ENCODE results near the gene MYOM1. TPM values are rescaled to one million over a fixed set of nuclear protein-coding genes. Genes with fewer than 3 reads are reported as not detected.

Gene MYOM1
- total and polyA plus RNA-seq, 4 donors, result 15.8 to 63.8 (median 26.4) TPM

DNA sequence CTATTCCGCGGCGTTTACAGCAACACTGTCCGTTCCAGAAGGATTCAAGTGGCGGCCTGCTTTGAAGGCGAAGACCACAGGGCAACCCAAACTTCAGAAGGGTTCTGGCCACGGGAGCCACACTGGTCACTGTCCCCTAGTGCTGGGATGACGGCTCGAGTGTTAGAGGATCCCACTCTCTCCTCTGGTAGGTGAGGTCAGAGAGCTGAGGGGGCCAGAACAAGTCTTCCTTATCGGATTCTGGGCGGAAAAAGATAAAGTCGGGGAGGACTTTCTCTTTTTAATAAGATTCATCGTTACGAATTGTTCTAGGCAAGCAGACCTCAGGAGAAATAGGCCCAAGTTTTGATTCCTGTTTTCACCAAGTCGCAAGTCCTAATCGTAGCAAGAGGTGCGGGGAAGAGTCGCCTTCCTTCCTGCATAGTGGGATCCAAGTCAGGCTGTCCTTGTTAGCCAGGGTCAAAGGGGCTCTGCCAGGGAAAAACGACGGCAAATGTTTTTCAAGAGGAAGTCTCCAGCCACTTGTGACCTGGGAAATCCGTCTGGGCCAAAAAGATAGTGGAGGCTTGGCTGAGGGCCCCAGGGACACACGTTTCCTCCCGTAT lies 27.0 kb upstream of the MYOM1 start:
- Histone ChIP-seq H3K27ac (ENCODE audit: low read depth in 1 of 2, low read length in 2 of 2) (peak overlapping the region; percentile 91 to 99), H3K9me3 (ENCODE audit: control insufficient read depth, low read length) (no peaks in the 10 kb centered on the region), H3K4me1 (ENCODE audit: control insufficient read depth in 1 of 2, insufficient read depth in 2 of 2, low read length in 2 of 2) (peaks cover 0 to 1% of the 10 kb centered on the region in 2 donors), H3K36me3 (ENCODE audit: control insufficient read depth in 1 of 2, insufficient read depth in 2 of 2, low read length in 1 of 2) (no peaks in the 10 kb centered on the region), H3K27me3 (ENCODE audit: control insufficient read depth in 1 of 2, insufficient read depth in 2 of 2, low read length in 1 of 2) (no peaks in the 10 kb centered on the region), H3K4me3 (ENCODE audit: low read length in 2 of 2) (peak overlapping the region; percentile 63 to 84)
- intact Hi-C loops (cut with DNase I), result loop anchor here (2.0 to 10.0 kb wide), 3 partner anchors 96 to 314 kb away; partner anchors contain the start of gene LPIN2 (in 1 of the 2)
- peak in 1 of 2 donors; percentile 67 for DNase-seq
- peak; percentile 51 for ATAC-seq (ENCODE audit: low FRiP score)
- WGBS, 2 donors, result 9 to 11% methylated on average over 23 of the region's 23 CpGs

GRCh38 chr18:3245853-3246634 lies 26.3 kb upstream of the MYOM1 start:
- intact Hi-C loops (cut with DNase I), result loop anchor here (2.0 to 10.0 kb wide), 3 partner anchors 95 to 314 kb away; partner anchors contain the start of gene LPIN2 (in 1 of the 2)
- Histone ChIP-seq H3K27me3 (ENCODE audit: control insufficient read depth in 1 of 2, insufficient read depth in 2 of 2, low read length in 1 of 2) (no peaks in the 10 kb centered on the region), H3K4me1 (ENCODE audit: control insufficient read depth in 1 of 2, insufficient read depth in 2 of 2, low read length in 2 of 2) (peaks cover 0 to 1% of the 10 kb centered on the region in 2 donors), H3K36me3 (ENCODE audit: control insufficient read depth in 1 of 2, insufficient read depth in 2 of 2, low read length in 1 of 2) (no peaks in the 10 kb centered on the region), H3K27ac (ENCODE audit: low read depth in 1 of 2, low read length in 2 of 2) (peak overlapping the region; percentile 91 to 99), H3K4me3 (ENCODE audit: low read length in 2 of 2) (peak overlapping the region; percentile 84 to 93), H3K9me3 (ENCODE audit: control insufficient read depth, low read length) (no peaks in the 10 kb centered on the region)
- ATAC-seq (ENCODE audit: low FRiP score) (peak; percentile 92), DNase-seq (peak; percentile 94)
- 2 to 4% methylated on average over 29 of the region's 29 CpGs for WGBS, 2 donors

- intact Hi-C loops (cut with DNase I), result loop anchor here (5.0 to 10.0 kb wide), 2 partner anchors 230 to 313 kb away; partner anchors contain the start of gene LPIN2 (in 1 of the 2)
- no peaks in the 10 kb centered on the region for H3K9me3 ChIP-seq (ENCODE audit: control insufficient read depth, low read length)
- peak overlapping the region; percentile 84 to 93 for H3K4me3 ChIP-seq (ENCODE audit: low read length in 2 of 2)
- WGBS, 2 donors, result 9 to 19% methylated on average over 1 of the region's 1 CpG
- H3K27me3 ChIP-seq (ENCODE audit: control insufficient read depth in 1 of 2, insufficient read depth in 2 of 2, low read length in 1 of 2), result no peaks in the 10 kb centered on the region
- no peaks in the 10 kb centered on the region for H3K4me1 ChIP-seq (ENCODE audit: control insufficient read depth in 1 of 2, insufficient read depth in 2 of 2, low read length in 2 of 2)
- ATAC-seq (ENCODE audit: low FRiP score) (no peak), DNase-seq (no peak)
- no peak overlapping the region for H3K27ac ChIP-seq (ENCODE audit: low read depth in 1 of 2, low read length in 2 of 2)
- H3K36me3 ChIP-seq (ENCODE audit: control insufficient read depth in 1 of 2, insufficient read depth in 2 of 2, low read length in 1 of 2), result no peaks in the 10 kb centered on the region
Observed at GRCh38 chr18:3245185-3245564, 25.4 kb upstream of the MYOM1 start.

- no peaks in the 10 kb centered on the region for H3K4me1 ChIP-seq (ENCODE audit: control insufficient read depth in 1 of 2, insufficient read depth in 2 of 2, low read length in 2 of 2)
- H3K27ac ChIP-seq (ENCODE audit: low read depth in 1 of 2, low read length in 2 of 2), result no peak overlapping the region
- no peaks in the 10 kb centered on the region for H3K9me3 ChIP-seq (ENCODE audit: control insufficient read depth, low read length)
- no peak overlapping the region for H3K4me3 ChIP-seq (ENCODE audit: low read length in 2 of 2)
- intact Hi-C loops (cut with DNase I), result no loop called here
- ATAC-seq (ENCODE audit: low FRiP score) (no peak), DNase-seq (no peak)
- H3K27me3 ChIP-seq (ENCODE audit: control insufficient read depth in 1 of 2, insufficient read depth in 2 of 2, low read length in 1 of 2), result no peaks in the 10 kb centered on the region
- 94 to 96% methylated on average over 2 of the region's 2 CpGs for WGBS, 2 donors
- no peaks in the 10 kb centered on the region for H3K36me3 ChIP-seq (ENCODE audit: control insufficient read depth in 1 of 2, insufficient read depth in 2 of 2, low read length in 1 of 2)
Observed at GRCh38 chr18:3238742-3239141, 19.0 kb upstream of the MYOM1 start.

DNA sequence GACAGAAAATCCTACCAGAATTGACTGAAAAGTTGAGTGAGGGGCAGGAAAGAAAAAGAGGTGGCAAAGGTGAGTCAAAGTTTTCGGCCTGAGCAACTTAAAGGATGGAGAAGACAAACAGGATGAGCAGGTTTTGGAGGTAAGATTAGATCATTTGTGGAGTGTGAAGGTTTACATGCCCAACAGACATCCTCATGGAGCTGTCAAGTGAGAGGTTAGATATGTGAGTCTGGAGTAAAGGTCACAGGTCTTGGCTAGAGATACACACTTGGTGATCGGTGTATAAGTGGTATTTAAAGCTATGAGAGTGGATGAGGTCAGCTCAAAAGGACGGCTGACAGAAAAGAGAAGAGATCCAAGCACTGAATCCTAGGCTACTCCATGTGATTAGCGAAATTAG lies 16.7 kb upstream of the MYOM1 start:
- H3K36me3 ChIP-seq (ENCODE audit: control insufficient read depth in 1 of 2, insufficient read depth in 2 of 2, low read length in 1 of 2), result no peaks in the 10 kb centered on the region
- H3K4me1 ChIP-seq (ENCODE audit: control insufficient read depth in 1 of 2, insufficient read depth in 2 of 2, low read length in 2 of 2), result peaks cover 0 to 2% of the 10 kb centered on the region in 2 donors
- H3K4me3 ChIP-seq (ENCODE audit: low read length in 2 of 2), result no peak overlapping the region
- intact Hi-C loops (cut with DNase I), result no loop called here
- H3K27me3 ChIP-seq (ENCODE audit: control insufficient read depth in 1 of 2, insufficient read depth in 2 of 2, low read length in 1 of 2), result no peaks in the 10 kb centered on the region
- DNase-seq (no peak), ATAC-seq (ENCODE audit: low FRiP score) (no peak)
- no peaks in the 10 kb centered on the region for H3K9me3 ChIP-seq (ENCODE audit: control insufficient read depth, low read length)
- WGBS, 2 donors, result 78 to 82% methylated on average over 4 of the region's 4 CpGs
- H3K27ac ChIP-seq (ENCODE audit: low read depth in 1 of 2, low read length in 2 of 2), result no peak overlapping the region

- WGBS, 2 donors, result 94 to 95% methylated on average over 2 of the region's 2 CpGs
- H3K27me3 ChIP-seq (ENCODE audit: control insufficient read depth in 1 of 2, insufficient read depth in 2 of 2, low read length in 1 of 2), result no peaks in the 10 kb centered on the region
- no peak for ATAC-seq (ENCODE audit: low FRiP score)
Observed at GRCh38 chr18:3235846-3236245, 16.1 kb upstream of the MYOM1 start.

DNA sequence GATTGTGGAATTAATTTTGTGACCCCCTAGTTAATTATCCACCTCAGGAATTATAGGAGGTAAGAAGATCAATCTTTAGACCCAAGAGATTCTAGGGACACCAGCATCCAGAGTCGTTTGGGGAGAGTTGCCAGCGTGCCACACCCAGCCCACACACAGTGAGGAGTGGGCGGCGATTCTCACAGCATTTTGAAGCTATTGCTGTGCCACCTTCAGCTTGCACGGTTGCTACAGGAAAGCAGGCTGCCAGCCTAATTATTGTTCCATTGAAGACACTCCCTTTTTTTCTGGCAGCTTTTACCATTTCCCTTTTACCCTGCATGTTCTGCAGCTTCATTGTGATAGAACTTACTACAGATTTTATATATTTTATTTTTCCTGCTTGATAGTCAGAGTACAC lies 14.7 kb upstream of the MYOM1 start:
- no peaks in the 10 kb centered on the region for H3K27me3 ChIP-seq (ENCODE audit: control insufficient read depth in 1 of 2, insufficient read depth in 2 of 2, low read length in 1 of 2)
- intact Hi-C loops (cut with DNase I), result no loop called here
- 56 to 74% methylated on average over 5 of the region's 5 CpGs for WGBS, 2 donors
- DNase-seq, result no peak
- no peak overlapping the region for H3K4me3 ChIP-seq (ENCODE audit: low read length in 2 of 2)
- no peaks in the 10 kb centered on the region for H3K9me3 ChIP-seq (ENCODE audit: control insufficient read depth, low read length)
- no peak overlapping the region for H3K27ac ChIP-seq (ENCODE audit: low read depth in 1 of 2, low read length in 2 of 2)
- no peak for ATAC-seq (ENCODE audit: low FRiP score)
- H3K4me1 ChIP-seq (ENCODE audit: control insufficient read depth in 1 of 2, insufficient read depth in 2 of 2, low read length in 2 of 2), result peaks cover 0 to 2% of the 10 kb centered on the region in 2 donors
- no peaks in the 10 kb centered on the region for H3K36me3 ChIP-seq (ENCODE audit: control insufficient read depth in 1 of 2, insufficient read depth in 2 of 2, low read length in 1 of 2)

More at GRCh38 chr18:3235846-3236245, 16.1 kb upstream of the MYOM1 start:
- H3K27ac ChIP-seq (ENCODE audit: low read depth in 1 of 2, low read length in 2 of 2), result no peak overlapping the region
- H3K9me3 ChIP-seq (ENCODE audit: control insufficient read depth, low read length), result no peaks in the 10 kb centered on the region
- peaks cover 0 to 2% of the 10 kb centered on the region in 2 donors for H3K4me1 ChIP-seq (ENCODE audit: control insufficient read depth in 1 of 2, insufficient read depth in 2 of 2, low read length in 2 of 2)
- H3K36me3 ChIP-seq (ENCODE audit: control insufficient read depth in 1 of 2, insufficient read depth in 2 of 2, low read length in 1 of 2), result no peaks in the 10 kb centered on the region
- H3K4me3 ChIP-seq (ENCODE audit: low read length in 2 of 2), result no peak overlapping the region
- no peak for DNase-seq
- intact Hi-C loops (cut with DNase I), result no loop called here

DNA sequence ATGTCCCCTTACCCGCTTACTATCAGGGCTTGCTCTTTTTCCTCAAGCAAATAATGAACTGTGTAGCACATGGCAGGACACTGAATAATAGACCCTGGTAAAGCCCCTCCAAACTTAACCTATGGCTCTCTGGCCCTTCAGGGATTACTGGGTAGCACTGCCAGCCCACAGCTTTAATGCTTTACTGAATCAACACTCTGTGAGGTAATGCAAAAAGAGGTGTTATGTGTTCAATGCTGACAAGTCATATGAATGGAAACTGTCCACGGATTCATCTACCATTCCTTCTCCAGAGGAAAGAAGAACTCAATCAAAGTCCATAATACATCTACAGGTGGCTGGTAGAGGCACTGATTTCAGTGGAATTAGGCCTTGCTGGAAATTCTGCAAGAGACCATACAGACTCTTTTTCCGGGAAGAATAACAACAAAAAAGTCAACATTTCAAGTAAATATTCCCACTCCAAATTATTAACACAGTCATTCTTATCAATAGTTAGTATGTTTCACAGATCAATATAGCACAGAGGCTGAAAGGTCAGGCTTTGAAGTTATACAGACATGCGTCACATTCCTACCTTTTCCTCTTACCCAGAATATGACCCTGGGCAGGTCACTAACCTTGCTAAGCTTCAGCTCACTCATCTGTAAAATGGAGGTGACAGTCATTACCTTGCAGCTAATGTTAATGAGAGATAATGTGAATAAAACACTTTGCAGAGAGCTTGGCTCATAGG lies 13.8 kb upstream of the MYOM1 start:
- Histone ChIP-seq H3K27me3 (ENCODE audit: control insufficient read depth in 1 of 2, insufficient read depth in 2 of 2, low read length in 1 of 2) (no peaks in the 10 kb centered on the region), H3K4me3 (ENCODE audit: low read length in 2 of 2) (no peak overlapping the region), H3K9me3 (ENCODE audit: control insufficient read depth, low read length) (no peaks in the 10 kb centered on the region), H3K4me1 (ENCODE audit: control insufficient read depth in 1 of 2, insufficient read depth in 2 of 2, low read length in 2 of 2) (peaks cover 0 to 2% of the 10 kb centered on the region in 2 donors), H3K27ac (ENCODE audit: low read depth in 1 of 2, low read length in 2 of 2) (no peak overlapping the region), H3K36me3 (ENCODE audit: control insufficient read depth in 1 of 2, insufficient read depth in 2 of 2, low read length in 1 of 2) (no peaks in the 10 kb centered on the region)
- DNase-seq, result no peak
- WGBS, 2 donors, result 87 to 91% methylated on average over 4 of the region's 4 CpGs
- intact Hi-C loops (cut with DNase I), result no loop called here
- ATAC-seq (ENCODE audit: low FRiP score), result no peak

All from aorta (tissue), 5 donors.